Esophagus squamous epithelium (tissue), 5 donors: ENCODE measurements around the gene TIMP4. TPM values are rescaled to one million over a fixed set of nuclear protein-coding genes. Genes with fewer than 3 reads are reported as not detected.

ENCODE experiments used
- DNase-seq: peaks from one replicate; lab custom pipeline; 2025; lab: John Stamatoyannopoulos, UW
- H3K27ac ChIP-seq, 4 donors: fragments of 200-600 bp; sonication (generic); one replicate each; pipeline ENCODE4 v1.5.1; 2016 to 2019; ENCODE audit warnings: mild to moderate bottlenecking in 1 of 4
- H3K27me3 ChIP-seq, 4 donors: fragments of 200-600 bp; sonication (generic); 1 replicate in 3 of 4; 2 replicates in 1 of 4; pipeline versions ENCODE4 v1.5.1 to v1.6.0; 2017 to 2021; ENCODE audit warnings: antibody characterized with exemption in 1 of 4
- H3K36me3 ChIP-seq, 3 donors: fragments of 200-600 bp; sonication (generic); one replicate each; pipeline ENCODE4 v1.5.1; 2016 to 2019
- H3K4me1 ChIP-seq, 3 donors: fragments of 200-600 bp; sonication (generic); one replicate each; pipeline ENCODE4 v1.5.1; 2017 to 2019
- H3K4me3 ChIP-seq, 4 donors: fragments of 200-600 bp; sonication (generic); 1 replicate in 3 of 4; 2 replicates in 1 of 4; pipeline ENCODE4 v1.5.1; 2016 to 2019; ENCODE audit warnings: mild to moderate bottlenecking in 2 of 4, moderate library complexity in 1 of 4
- H3K9me3 ChIP-seq, 3 donors: fragments of 200-600 bp; sonication (generic); one replicate each; pipeline ENCODE4 v1.5.1; 2016 to 2019
- POLR2A ChIP-seq, 4 donors: fragments of 450-650 bp; IDR thresholded peaks; one replicate each; pipeline ENCODE4 v1.6.1; 2017; ENCODE audit warnings: antibody characterized with exemption in 4 of 4, mild to moderate bottlenecking in 4 of 4, moderate library complexity in 3 of 4
- WGBS, 2 donors: methylation state at CpG; one replicate each; pipeline ENCODE4 v1.1.5; 2018; 5-methylcytosine and 5-hydroxymethylcytosine counted together
- intact Hi-C: fragments of 100-400 bp; cut with DNase I; formaldehyde crosslinking; loops from one replicate; pipeline ENCODE4 v1.15.0; 2022
- total RNA-seq, 4 donors: library from RNA; depleted of rRNA; stranded (reverse); fragments of >200 nt; gene quantifications; one replicate each; pipeline ENCODE4 v1.1.0, GENCODE V29; 2016
- TF ChIP-seq, protein P1 (sequence below), 6 experiments: fragments of 450-650 bp in 4 of 6; fragments of 200-600 bp in 2 of 6; sonication (generic) in 2 of 6; IDR thresholded peaks; one replicate each; pipeline ENCODE4 v1.5.1; 2016 to 2019; ENCODE audit warnings: antibody characterized with exemption in 6 of 6, mild to moderate bottlenecking in 4 of 6, moderate library complexity in 4 of 6
- donor health status: DM: yes; HTN: yes; CAD: no.

The TIMP4 gene
- total RNA-seq, 4 donors from 2014 or later, result 0.23 to 8.6 (median 4.0) TPM

- no peaks in the 10 kb centered on the region for H3K36me3 ChIP-seq
- no peak overlapping the region for H3K4me3 ChIP-seq
- H3K27ac ChIP-seq, result peak overlapping the region in 3 of 4 donors; percentile 11 to 71 (median 43)
- TF ChIP-seq, protein P1, sequence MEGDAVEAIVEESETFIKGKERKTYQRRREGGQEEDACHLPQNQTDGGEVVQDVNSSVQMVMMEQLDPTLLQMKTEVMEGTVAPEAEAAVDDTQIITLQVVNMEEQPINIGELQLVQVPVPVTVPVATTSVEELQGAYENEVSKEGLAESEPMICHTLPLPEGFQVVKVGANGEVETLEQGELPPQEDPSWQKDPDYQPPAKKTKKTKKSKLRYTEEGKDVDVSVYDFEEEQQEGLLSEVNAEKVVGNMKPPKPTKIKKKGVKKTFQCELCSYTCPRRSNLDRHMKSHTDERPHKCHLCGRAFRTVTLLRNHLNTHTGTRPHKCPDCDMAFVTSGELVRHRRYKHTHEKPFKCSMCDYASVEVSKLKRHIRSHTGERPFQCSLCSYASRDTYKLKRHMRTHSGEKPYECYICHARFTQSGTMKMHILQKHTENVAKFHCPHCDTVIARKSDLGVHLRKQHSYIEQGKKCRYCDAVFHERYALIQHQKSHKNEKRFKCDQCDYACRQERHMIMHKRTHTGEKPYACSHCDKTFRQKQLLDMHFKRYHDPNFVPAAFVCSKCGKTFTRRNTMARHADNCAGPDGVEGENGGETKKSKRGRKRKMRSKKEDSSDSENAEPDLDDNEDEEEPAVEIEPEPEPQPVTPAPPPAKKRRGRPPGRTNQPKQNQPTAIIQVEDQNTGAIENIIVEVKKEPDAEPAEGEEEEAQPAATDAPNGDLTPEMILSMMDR (IDR thresholded peaks at IDR 0.05), result no peak
- TF ChIP-seq POLR2A (IDR thresholded peaks at IDR 0.05), result no peak
- intact Hi-C loops, result no loop called here
- no peaks in the 10 kb centered on the region for H3K9me3 ChIP-seq
- no peak for DNase-seq
- WGBS, 2 donors, result 92 to 95% methylated on average over 8 of the region's 9 CpGs
- H3K27me3 ChIP-seq, result no peaks in the 10 kb centered on the region
- H3K4me1 ChIP-seq, result peaks cover 46 to 67% (median 57%) of the 10 kb centered on the region in 3 donors
Measured at GRCh38 chr3:12190221-12190807, 31.6 kb upstream of the TIMP4 start.

DNA sequence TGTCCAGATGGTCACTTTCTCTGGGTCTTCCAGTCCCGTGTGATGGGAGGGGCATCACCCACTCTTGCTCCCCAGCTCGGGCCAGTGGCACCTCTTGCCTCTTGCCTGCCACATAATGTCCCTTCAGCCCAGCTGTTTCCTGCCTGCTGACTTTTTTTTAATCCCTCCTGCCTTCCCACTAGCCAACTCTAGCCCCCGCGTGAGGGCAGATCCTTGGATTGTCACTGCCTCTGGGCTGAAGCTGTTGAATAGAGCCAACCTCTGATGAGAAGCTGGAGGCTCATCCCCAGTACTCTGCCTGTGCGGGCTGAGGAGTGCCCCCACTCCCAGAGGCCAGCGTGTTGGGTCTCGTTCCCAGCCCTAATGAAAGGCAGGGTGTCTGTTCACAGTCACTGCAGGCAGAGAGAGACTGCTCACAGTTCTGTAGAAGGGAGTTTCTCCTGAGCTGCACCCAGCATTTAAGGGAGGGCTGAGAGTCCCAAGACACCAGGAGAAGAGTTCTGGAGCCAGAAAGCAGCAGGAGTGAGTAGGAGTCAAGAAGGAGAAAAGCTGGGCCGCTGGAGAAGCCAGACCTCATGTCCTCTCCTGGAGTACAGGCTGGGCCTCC lies 30.1 kb upstream of the TIMP4 start:
- Histone ChIP-seq H3K27ac (peak overlapping the region; percentile 62 to 81 (median 71)), H3K27me3 (no peaks in the 10 kb centered on the region), H3K4me3 (no peak overlapping the region), H3K4me1 (peaks cover 35 to 55% (median 47%) of the 10 kb centered on the region in 3 donors), H3K36me3 (no peaks in the 10 kb centered on the region), H3K9me3 (no peaks in the 10 kb centered on the region)
- TF ChIP-seq, protein P1 (IDR thresholded peaks at IDR 0.05), result no peak
- TF ChIP-seq POLR2A (IDR thresholded peaks at IDR 0.05), result no peak
- no peak for DNase-seq
- intact Hi-C loops, result no loop called here
- WGBS, 2 donors, result 22 to 36% methylated on average over 3 to 8 of the region's 8 CpGs

GRCh38 chr3:12188328-12188648 lies 29.6 kb upstream of the TIMP4 start:
- intact Hi-C loops, result no loop called here
- Histone ChIP-seq H3K27me3 (no peaks in the 10 kb centered on the region), H3K4me1 (peaks cover 30 to 51% (median 45%) of the 10 kb centered on the region in 3 donors), H3K27ac (peak overlapping the region; percentile 62 to 81 (median 71)), H3K4me3 (no peak overlapping the region), H3K36me3 (no peaks in the 10 kb centered on the region), H3K9me3 (no peaks in the 10 kb centered on the region)
- TF ChIP-seq, protein P1 (IDR thresholded peaks at IDR 0.05), result no peak
- no peak for TF ChIP-seq POLR2A (IDR thresholded peaks at IDR 0.05)
- 63 to 71% methylated on average over 2 to 4 of the region's 4 CpGs for WGBS, 2 donors
- DNase-seq, result no peak

- Histone ChIP-seq H3K4me3 (no peak overlapping the region), H3K9me3 (no peaks in the 10 kb centered on the region), H3K27me3 (no peaks in the 10 kb centered on the region), H3K27ac (peak overlapping the region; percentile 62 to 81 (median 71)), H3K36me3 (no peaks in the 10 kb centered on the region), H3K4me1 (peaks cover 24 to 45% (median 41%) of the 10 kb centered on the region in 3 donors)
- no peak for TF ChIP-seq POLR2A (IDR thresholded peaks at IDR 0.05)
- TF ChIP-seq, protein P1 (IDR thresholded peaks at IDR 0.05), result no peak
- intact Hi-C loops, result no loop called here
- WGBS, 2 donors, result 34 to 37% methylated on average over 6 to 7 of the region's 7 CpGs
- no peak for DNase-seq
Measured at GRCh38 chr3:12187448-12188327, 29.0 kb upstream of the TIMP4 start.
